Endothelial cell of umbilical vein (primary cell): ENCODE results near the gene MSL2.
A peak's percentile ranks its signal among the peaks of the same experiment; 100 is the strongest.

Experiments used
- CTCF ChIP-seq, 2 donors: IDR thresholded peaks; 1 replicate in 1 of 2; 2 replicates in 1 of 2; pipeline ENCODE4 v1.5.1; 2011; ENCODE audit warnings: low read length in 2 of 2, mild to moderate bottlenecking in 2 of 2, moderate library complexity in 2 of 2, control low read depth in 1 of 2, inconsistent platforms in 1 of 2, low read depth in 1 of 2; ENCODE audit not compliant: insufficient read depth in 1 of 2; ENCODE audit errors: extremely low read depth in 1 of 2
- EZH2 ChIP-seq: IDR thresholded peaks from 2 replicates; pipeline ENCODE4 v1.6.1; 2012; ENCODE audit warnings: borderline replicate concordance, low read depth, mild to moderate bottlenecking, moderate library complexity, low read length, inconsistent platforms; ENCODE audit not compliant: severe bottlenecking
- GATA2 ChIP-seq: IDR thresholded peaks from 2 replicates; pipeline ENCODE4 v1.7.0; 2011; ENCODE audit warnings: low read depth, mild to moderate bottlenecking, moderate library complexity, mixed read lengths, low read length; ENCODE audit not compliant: insufficient read length, insufficient read depth
- JUN ChIP-seq: IDR thresholded peaks from 2 replicates; pipeline ENCODE4 v1.6.1; 2011; ENCODE audit warnings: borderline replicate concordance, low read depth; ENCODE audit not compliant: insufficient read length, insufficient read depth
- POLR2A ChIP-seq: IDR thresholded peaks from 2 replicates; pipeline ENCODE4 v1.6.1; 2012; ENCODE audit warnings: low read depth, mild to moderate bottlenecking, control low read depth, low read length
- POLR2AphosphoS5 ChIP-seq: IDR thresholded peaks from 2 replicates; pipeline ENCODE4 v1.6.1; 2012; ENCODE audit warnings: low read depth, mild to moderate bottlenecking, control low read depth, low read length, moderate library complexity; ENCODE audit not compliant: insufficient read depth

- TF ChIP-seq CTCF (IDR thresholded peaks at IDR 0.05; ENCODE audit: extremely low read depth in 1 of 2, insufficient read depth in 1 of 2, low read depth in 1 of 2, low read length in 2 of 2), result no peak
- TF ChIP-seq POLR2A, result peak; percentile 71
- TF ChIP-seq POLR2AphosphoS5, result peak; percentile 79
- no peak for TF ChIP-seq JUN
- TF ChIP-seq EZH2, result no peak
- TF ChIP-seq GATA2, result no peak
These were observed 674 bp downstream of the MSL2 start for GRCh38 chr3:136195258-136196063.
